GM12873 (cell line): ENCODE data around the gene NOXO1.

ENCODE experiments used
- TF ChIP-seq, protein P1 (sequence below): IDR thresholded peaks from 2 replicates; pipeline ENCODE4 v1.5.1; 2012; ENCODE audit warnings: low read depth, mild to moderate bottlenecking, moderate library complexity, low read length, control low read depth; ENCODE audit not compliant: insufficient read depth; ENCODE audit errors: missing control alignments

Gene NOXO1

DNA sequence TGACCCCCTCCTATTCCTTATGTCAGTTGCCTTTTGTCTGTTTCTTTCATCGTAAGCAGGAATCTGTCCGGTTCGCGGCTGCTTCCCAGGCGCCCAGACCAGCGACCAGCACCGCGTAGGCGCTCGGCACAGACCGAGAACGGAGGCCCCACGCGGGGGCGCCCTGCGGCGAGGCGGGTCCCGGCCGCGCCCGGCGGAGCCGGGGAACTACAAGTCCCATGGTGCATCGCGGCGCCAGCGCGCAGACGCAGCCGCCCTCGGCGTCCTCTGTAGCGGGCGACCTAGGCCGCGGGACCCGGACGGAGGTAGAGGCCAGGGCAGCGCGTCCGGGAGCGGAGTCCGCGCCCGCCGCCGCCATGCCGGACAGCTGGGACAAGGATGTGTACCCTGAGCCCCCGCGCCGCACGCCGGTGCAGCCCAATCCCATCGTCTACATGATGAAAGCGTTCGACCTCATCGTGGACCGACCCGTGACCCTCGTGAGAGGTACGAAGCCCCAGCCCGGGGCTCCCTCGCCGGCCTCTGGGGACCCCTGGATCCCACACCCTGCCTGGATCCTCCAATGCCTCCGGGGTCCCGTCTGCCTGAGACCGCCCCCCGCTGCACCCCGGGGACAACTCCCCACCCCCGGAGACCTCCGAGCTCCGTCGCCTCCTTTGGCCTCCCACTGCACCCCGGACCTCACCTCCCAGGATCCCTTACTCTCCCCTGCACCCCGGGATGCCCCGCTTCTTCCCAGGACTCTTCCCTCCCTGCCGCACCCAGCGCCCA, 21.8 kb downstream of the NOXO1 start, which contains the start of gene NDUFB10:
Gene NDUFB10 (plus strand): TSS at position 270 of the 771 bp plus-strand sequence. CDS start 87 bp downstream, at position 357.
- TF ChIP-seq, protein P1, sequence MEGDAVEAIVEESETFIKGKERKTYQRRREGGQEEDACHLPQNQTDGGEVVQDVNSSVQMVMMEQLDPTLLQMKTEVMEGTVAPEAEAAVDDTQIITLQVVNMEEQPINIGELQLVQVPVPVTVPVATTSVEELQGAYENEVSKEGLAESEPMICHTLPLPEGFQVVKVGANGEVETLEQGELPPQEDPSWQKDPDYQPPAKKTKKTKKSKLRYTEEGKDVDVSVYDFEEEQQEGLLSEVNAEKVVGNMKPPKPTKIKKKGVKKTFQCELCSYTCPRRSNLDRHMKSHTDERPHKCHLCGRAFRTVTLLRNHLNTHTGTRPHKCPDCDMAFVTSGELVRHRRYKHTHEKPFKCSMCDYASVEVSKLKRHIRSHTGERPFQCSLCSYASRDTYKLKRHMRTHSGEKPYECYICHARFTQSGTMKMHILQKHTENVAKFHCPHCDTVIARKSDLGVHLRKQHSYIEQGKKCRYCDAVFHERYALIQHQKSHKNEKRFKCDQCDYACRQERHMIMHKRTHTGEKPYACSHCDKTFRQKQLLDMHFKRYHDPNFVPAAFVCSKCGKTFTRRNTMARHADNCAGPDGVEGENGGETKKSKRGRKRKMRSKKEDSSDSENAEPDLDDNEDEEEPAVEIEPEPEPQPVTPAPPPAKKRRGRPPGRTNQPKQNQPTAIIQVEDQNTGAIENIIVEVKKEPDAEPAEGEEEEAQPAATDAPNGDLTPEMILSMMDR = peak; percentile 74

DNA sequence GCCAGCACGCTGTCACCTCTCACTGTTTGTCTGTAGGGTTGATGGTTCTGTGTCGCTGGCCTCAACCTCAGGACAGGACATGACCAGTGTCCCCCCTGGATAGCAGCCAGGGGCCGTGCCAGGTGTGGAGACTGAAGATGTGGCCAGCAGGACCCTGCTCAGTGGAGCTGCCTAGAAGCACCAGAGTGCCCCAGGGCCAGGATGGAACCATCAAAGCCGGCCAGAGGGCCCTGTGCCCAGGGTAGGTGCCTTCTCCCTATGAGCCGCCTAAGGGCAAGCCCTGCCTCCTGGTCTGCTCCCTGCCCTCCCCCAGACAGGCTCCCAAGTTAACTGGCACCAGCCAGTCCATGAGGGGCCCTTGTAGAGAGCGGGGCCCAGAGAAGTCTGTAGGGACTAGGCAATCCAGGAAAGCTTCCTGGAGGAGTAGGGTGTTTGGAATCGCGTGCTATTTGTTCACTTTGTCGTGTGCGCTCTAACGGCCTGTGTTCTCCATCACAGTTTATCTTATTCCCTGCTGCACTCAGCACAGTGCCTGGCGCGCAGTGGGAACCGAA, 22.5 kb downstream of the NOXO1 start:
- TF ChIP-seq, protein P1 = no peak

DNA sequence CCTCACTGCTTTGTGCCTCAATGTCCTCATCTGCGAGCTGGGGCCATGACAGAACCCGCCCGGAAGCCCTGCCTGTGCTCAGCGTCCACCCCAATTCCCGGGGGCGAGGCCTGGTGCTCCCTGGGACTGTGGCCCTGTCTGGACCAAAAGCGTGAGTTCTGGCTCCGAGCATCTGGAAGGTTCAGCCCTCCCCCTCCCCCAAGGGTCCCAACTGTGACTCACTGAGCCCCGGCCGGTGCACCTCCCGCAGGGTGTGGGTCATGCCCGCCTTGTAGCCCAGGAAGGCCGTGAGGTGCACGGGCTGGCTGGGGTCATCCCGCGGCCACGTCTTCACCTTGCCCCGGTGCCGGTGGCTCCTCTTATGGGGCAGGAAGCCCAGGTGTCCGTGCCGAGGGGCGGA, 27.5 kb downstream of the NOXO1 start:
- TF ChIP-seq, protein P1 = no peak

DNA sequence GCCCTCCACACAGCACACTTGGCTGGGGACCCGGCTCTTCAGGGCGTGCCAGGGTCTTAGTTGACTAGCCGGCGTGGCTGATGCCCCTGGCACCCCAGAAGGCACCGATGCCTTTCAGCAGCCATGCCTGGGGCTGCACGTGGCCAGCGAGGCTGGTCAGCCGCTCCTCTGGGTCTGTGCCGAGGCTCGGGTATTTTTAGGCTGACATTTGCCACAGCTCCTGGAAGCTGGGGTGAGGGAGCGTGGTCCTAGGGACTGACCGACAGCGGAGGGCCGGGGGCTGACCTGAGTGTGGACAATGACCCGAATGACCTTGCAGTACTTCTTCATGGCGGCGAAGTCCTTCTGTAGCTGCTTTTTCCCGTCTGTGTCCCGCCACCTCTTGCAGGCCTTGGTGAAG, 30.7 kb downstream of the NOXO1 start:
- TF ChIP-seq, protein P1 = no peak

DNA sequence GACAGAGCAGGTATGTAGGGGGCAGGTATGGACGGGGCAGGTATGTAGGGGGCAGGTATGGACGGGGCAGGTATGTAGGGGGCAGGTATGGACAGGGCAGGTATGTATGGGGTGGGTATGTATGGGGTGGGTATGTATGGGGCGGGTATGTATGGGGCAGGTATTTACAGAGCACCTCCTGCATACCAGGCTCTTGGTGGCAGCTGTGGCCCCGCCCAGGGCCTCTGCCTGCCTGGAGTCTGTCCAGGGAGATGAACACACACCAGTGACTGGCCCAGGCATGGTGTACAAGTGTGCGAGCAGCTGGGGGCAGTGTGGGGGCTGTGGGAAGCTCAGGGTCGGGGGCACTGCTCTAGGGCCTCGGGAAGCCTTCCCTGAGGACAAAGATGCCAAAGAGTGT, 31.2 kb downstream of the NOXO1 start:
- TF ChIP-seq, protein P1 = no peak

DNA sequence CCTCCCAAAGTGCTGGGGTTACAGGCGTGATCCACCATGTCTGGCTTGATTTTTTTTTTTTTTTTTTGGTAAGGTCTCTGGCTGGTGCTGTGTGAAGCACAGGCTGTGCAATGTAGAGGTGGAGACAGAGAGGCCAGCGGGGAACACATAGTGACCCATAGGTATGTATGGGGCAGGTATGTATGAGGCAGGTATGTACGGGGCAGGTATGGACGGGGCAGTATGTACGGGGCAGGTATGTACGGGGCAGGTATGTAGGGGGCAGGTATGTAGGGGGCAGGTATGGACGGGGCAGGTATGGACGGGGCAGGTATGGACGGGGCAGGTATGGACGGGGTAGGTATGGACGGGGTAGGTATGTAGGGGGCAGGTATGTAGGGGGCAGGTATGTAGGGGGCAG, 31.8 kb downstream of the NOXO1 start:
- TF ChIP-seq, protein P1 = no peak

DNA sequence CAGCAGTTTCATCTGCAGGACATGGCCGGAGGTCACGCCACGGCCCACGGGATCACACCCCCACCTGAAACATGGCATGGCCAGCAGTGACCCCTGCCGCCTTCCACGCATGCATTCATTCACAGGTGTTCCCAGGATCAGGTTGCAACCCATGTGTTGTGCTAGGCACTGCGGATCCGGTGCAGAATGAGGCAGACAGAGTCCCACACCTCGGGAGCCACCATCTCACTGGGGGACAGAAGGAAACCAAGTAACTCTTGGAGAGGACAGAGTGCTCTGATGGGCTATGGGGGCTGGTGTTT, 33.9 kb downstream of the NOXO1 start:
- TF ChIP-seq, protein P1 = no peak
